ENCODE measurements around the gene ZDHHC18.

DNA sequence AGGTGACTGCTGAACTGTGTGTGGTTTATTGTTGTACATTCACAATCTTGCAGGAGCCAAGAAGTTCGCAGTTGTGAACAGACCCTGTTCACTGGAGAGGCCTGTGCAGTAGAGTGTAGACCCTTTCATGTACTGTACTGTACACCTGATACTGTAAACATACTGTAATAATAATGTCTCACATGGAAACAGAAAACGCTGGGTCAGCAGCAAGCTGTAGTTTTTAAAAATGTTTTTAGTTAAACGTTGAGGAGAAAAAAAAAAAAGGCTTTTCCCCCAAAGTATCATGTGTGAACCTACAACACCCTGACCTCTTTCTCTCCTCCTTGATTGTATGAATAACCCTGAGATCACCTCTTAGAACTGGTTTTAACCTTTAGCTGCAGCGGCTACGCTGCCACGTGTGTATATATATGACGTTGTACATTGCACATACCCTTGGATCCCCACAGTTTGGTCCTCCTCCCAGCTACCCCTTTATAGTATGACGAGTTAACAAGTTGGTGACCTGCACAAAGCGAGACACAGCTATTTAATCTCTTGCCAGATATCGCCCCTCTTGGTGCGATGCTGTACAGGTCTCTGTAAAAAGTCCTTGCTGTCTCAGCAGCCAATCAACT lies 45.2 kb upstream of the ZDHHC18 start:
- TF ChIP-seq CTCF (IDR thresholded peaks at IDR 0.05) (no peak), POLR2A (IDR thresholded peaks at IDR 0.05) (no peak)
